ENCODE data around the gene EVA1A.

EVA1A gene

DNA sequence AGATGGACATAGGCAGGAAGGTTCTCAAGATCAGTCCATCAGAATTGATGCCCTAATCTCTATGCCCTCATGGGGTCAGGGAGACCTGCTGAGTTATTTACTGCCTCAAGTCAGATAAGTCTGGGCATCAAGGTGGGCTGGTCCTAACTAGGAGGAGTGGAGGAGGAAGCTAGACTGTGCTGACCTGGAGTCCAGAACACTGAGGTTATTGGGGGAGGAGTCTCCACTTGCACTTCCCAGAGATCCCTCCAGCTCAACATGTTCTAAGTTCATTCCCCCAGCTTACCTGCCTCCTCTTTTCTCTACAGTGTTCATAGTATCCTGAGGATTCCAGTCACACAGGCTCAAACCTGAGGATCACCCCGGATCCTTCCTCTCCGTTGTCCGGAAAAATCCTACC is 19.3 kb downstream of the EVA1A start:
- DNase-seq (ENCODE audit: low read depth in 2 of 2), result no peak

DNA sequence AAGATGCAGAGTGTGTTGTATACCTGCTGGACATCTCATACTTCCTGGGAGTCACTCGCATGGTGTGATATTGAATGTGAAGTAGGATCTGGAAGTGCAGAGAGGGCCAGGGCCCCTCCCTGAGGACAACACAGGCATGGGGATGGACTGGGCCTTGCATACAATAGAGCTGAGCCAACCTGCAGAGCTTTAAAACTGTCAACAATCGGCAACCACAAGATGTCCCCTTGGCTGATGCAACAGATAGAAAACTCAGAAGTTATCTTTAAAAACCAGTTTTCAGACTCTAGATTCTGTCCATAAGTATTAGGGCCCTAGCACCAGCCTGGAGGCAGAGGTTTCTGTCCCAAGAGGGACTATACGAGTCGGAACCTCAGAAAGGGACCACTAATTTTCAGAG is 19.7 kb downstream of the EVA1A start:
- no peak for DNase-seq (ENCODE audit: low read depth in 2 of 2)

DNA sequence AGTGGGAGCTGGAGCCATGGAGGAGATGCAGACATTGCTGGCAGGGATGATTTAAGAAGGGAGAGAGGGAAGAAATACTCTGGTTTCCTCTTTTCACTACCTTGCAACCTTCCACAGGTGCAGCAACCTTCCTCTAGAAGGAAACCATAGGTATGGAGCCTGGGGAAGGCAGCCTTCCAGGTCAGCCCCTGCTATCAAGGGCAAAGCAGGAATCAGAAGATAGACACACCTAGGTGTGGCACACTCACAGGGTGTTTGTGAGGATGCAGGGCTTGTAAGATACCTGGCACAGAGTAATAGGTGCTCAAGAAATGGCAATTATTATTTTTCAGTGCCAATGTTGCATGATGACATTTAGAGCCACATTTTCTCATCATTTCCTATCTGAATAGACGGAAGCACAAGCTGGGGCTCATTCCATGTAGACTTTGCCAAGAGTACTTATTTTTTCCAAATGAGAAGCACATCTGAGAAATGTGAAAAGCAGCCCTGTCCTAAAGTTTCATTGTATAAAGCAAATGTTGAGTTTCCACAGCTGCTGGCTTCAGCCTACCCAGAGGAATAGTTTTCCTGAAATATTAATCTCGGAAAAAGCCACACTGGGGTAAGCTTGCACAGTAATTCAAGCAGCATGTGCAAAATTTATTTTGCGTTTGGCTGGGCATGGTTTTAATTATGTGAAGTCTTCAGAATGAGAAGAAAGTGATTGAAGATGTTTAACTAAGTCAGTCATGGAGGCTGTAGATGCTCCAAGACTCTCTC is 20.6 kb downstream of the EVA1A start:
- no peak for DNase-seq (ENCODE audit: low read depth in 2 of 2)

DNA sequence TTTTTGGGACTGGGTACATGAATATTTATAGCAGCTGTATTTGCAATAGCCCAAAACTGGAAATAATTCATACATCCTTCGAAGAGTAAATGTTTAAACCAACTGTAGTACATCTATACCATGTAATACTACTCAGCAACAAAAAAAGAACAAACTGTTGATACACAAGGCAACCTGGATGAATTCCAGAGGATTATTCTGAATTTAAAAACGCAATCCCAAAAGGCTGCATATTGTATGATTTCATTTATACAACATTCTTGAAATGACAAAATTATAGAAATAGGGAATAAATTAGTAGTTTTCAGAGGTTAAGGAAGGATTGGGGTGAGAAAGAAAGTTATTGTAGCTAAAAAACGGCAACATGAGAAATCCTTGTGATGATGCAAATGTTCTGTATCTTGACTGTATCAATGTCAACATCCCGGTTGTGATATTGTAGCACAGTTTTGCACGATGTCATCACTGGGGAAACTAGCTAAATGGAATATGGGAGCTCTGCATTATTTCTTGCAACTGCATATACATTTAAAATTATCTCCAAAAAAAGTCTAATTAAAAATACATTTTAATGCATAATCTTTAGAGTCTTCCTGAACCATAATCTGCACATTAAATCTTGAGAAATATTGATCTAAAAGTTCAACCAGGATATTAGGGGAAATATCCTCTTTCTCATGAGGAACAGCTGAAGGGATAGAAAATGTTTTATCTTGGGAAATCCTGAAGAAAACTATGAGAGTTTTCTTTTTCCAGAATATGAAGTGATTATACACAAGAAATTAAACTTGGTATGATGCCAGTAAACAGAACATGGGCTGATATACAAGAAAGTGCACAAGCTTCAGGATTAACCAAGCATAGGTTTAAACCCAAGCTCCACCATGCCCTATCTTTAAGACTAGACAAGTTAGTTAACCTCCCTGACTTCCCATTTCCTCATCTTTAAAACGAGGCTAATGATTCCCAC is 21.9 kb downstream of the EVA1A start:
- no peak for DNase-seq (ENCODE audit: low read depth in 2 of 2)

DNA sequence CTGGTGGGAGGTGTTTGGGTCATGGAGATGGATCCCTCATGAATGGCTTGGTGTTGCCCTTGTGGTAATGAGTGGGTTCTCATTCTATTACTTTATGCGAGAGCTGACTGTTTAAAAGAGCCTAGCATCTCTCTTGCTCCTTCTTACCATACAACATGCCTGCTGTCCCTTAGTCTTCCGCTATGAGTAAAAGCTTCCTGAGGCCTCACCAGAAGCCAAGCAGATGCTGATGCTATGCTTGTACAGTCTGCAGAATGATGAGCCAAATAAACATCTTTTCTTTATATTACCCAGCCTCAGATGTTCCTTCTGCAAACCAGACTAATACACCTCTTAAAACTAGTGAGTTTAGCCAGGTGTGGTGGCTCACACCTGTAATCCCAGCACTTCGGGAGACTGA is 23.1 kb downstream of the EVA1A start:
- DNase-seq (ENCODE audit: low read depth in 2 of 2), result no peak

DNA sequence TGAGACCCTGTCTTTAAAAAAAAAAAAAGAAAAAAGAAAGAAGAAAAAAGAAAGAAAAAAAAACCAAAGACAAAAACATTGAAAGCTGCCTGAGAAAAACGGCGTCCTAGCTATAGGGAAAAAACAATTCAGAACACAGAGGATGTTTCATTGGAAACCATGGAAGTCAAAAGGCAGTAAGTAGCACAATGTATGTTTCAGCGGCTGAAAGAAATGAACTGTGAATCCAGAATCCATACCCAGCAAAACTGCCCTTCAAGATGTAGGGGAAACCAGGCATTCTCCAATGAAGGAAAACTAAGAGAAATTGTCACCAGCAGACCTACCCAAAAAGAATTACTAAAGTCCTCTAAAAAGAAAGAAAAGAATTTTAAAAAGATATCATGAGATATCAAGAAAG is 27.6 kb downstream of the EVA1A start:
- no peak for DNase-seq (ENCODE audit: low read depth in 2 of 2)

DNA sequence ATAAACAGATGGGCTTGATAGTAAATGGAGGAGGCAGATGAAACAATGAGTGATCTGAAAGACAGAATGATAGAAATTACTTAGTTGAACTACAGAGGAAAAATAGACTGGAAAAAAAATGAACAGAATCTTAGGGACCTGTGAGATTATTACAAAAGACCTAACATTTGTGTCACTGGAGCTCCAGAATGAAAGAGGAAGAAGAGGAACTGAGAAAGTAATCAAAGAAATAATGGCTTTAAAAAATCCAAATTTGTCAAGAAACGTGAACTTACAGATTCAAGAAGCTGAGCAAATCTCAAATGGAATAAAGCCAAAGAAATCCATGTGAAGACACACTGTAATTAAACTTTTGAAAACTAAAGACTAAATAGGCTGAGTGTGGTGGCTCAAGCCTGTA is 28.3 kb downstream of the EVA1A start:
- no peak for DNase-seq (ENCODE audit: low read depth in 2 of 2)

DNA sequence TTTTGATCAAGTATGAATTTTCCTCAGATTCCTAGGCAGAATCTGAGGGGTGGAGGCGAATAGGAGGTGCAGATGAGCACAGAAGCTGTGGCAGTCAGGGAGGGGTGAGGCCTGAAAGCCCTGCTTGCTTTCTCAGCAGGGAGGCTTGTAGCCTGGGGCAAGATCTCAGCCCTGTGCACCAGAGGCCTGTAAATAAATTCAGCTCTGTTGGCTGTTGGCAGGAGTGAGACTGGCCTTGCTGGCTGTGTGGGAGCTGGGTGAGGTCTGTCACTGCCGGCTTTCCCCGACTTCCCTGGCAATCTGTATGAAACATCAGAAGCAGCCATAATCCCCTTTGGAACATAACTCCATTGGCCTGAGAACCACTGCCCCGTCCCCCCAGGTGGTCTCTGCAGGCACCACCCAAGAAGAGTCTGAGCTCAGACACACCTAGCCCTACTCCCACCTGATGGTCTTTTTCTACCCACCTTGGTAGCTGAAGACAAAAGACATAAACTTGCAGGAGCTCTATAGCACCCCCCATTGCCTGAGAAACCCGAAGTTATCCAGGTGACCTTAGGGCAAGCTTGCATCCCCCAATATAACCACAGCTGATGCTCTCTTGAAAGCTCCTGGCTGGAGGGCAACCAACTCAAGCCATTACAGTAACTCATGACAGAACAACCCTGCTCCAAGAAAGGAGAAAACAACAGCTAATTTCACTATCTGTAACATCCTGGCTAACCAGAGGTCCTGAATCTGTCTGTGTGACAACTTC is 32.3 kb downstream of the EVA1A start:
- DNase-seq (ENCODE audit: low read depth in 2 of 2), result no peak

DNA sequence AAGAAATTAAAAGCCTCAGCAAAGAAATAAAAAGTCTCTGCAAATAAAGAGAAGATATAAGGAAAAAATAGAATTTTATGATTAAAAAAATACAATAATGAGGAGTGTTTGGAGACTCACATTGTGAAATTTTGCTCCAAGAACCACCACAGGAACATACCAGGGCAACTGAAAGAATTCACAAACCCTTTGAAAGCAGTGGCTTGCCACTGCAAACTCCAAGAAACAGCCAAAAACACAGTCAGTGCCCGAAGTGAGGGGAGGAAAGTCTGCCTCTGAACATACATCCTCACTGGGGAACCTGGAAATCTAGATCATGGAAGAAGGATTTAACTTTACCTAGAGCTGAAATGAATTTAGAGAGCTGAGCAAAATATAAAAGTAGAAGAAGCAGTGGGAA is 33.1 kb downstream of the EVA1A start:
- DNase-seq (ENCODE audit: low read depth in 2 of 2), result no peak

DNA sequence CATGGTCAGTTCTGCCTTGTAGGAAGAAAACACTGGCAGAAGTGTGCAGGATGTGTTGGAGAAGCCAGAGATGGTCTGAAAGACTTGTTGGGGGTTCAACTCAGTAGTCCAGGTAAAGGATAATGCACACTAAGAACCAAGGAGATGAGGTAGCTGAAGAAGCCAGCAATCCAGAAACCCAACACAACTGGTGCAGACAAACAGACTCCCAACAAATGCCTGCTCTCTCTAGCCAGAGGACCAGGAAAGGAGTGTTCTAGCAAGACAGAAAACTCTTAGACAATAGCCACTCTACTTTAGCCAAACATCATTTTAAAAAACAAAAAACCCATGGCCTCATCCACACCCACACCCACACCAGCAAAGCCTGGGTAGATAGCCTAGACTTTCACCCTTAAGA is 33.9 kb downstream of the EVA1A start:
- DNase-seq (ENCODE audit: low read depth in 2 of 2), result no peak

DNA sequence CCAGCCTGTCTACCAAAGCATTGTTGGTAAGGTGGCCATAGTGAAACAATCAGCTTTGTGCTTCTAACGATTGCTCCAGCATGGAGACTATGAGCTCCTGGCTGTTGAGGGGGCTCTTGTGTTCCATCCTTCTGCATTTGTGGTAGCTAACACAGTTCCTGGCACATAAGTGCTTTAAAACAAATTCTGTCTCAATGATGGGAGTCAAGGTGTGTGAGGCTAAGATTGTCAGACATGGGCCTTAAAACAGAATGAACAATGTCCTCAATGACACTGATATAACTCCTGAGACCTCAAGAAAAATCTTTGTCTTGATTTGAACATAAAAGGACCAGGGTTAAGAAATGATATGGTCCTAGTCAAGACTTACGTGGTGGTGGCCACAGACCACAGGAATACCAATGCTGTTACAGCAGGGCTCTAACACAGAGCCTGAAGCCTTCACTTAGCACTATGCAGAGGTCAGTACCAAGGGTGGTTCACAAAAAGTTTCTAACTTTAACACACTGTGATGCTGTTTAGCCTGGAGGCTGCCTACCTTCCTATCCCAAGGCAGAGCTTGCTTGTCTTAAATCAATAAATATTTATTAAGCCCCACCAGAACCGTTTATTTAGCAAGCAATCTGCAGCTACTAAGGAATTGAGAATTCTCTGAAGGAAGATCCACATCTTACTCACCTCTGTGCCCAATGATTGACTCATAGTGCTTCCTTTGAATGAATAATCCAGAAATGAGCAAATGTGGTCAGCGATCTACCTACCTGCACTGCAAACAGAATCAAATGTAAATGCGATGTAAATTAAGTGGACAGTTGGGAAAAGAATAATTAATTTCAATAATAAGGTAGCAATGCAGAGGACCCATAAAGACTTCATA is 35.1 kb downstream of the EVA1A start:
- DNase-seq (ENCODE audit: low read depth in 2 of 2), result no peak

DNA sequence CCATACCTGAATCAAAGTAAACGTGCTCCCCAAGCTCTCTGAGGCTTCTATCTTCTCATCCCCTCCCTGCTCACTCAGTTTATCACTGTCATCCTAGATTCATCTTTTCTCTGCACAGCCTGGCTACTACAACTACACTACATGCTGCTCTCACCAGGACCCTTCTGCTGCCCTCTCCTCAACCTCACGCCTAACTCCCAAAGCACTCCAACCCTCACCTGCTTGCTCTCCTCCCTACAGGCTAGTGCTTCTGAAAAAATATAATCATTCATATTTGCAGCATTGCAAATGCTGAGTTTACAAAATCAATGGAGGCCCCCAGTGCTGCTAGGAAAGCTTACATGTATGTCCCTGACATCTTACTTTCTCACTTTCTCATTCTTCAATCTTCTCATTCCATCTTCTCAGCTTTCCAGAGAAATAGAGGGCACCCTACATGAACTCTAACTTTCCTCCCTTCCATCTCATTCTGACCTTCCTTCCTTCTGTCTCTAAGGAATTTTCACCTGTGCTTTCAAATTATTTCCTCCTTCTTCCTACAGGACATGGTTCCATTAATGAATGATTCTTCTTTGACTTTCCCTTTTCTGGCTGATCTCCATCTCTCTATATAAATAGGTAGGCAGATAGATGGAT is 36.3 kb downstream of the EVA1A start:
- no peak for DNase-seq (ENCODE audit: low read depth in 2 of 2)

DNA sequence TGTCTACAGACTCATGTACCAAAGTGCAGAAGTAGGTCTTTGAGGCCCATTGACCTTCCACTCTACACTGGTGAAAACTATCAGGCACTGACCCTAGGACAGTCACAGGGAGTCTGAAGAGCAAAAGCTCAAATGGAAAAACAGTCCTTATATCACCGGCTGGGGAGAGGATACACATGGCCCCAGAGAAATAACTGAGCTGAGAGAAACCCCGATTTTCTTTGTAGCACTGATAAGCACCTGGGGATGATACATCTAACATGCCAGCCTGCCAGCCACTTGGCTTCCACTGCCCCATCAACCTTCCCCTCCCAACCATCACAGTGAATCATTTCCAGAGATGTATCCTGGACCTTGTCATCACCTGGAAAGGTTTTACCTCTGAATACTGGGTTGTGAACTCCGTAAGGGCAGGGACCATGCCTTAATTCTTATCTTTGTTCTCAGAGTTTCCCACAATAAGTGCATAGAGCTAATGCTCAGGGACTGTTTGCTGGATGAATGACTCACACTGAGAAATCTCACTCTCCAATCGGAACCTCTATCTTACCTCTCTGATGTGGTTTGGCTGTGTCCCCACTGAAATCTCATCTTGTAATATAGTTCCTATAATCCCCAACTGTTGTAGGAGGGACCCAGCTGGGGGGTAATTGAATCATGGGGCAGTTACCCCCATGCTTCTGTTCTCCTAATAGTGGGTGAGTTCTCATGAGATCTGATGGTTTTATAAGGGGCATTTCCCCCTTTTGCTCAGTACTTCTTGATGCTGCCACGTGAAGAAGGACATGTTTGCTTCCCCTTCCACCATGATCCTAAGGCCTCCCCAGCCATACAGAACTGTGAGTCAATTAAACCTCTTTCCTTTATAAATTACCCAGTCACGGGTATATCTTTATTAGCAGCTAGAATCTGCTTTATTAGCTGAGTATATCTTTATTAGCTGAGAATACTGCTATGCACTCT is 37.1 kb downstream of the EVA1A start:
- DNase-seq (ENCODE audit: low read depth in 2 of 2), result no peak

DNA sequence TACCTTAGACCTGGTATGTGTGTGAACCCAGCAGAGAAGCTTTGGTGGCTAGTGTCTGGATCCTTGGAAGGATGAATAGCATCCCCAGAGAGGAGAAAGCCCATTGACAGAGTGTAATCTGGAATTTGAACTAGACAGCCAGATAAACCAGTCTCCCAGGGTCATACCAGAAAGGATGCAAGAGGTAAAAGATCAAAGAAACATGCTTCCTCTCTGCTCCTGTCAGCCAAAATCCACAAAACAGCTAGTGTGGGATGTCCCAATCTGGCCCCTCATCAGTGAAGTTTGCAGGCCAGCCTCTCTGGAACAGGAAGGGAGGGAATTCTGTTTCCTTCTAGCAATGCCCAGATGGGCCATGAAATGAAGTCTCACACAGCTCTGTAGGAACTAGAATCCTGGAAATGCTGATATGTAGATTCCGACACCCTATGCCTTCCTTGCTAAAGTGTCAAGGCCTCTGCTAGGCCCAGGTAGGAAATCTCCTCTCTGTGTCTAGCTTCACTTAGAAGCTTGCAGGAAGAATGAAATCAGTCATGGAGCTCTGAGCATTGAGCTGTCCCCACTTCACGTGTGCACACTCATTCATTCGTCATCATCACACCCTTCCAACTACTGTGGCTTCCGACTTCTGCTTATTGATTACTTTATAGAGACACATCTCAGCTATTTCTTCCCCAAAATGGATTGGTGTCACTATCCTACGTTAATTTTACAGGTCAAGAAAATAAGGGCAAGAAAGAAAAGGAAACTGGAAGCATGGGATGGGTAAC is 38.0 kb downstream of the EVA1A start:
- DNase-seq (ENCODE audit: low read depth in 2 of 2), result no peak

DNA sequence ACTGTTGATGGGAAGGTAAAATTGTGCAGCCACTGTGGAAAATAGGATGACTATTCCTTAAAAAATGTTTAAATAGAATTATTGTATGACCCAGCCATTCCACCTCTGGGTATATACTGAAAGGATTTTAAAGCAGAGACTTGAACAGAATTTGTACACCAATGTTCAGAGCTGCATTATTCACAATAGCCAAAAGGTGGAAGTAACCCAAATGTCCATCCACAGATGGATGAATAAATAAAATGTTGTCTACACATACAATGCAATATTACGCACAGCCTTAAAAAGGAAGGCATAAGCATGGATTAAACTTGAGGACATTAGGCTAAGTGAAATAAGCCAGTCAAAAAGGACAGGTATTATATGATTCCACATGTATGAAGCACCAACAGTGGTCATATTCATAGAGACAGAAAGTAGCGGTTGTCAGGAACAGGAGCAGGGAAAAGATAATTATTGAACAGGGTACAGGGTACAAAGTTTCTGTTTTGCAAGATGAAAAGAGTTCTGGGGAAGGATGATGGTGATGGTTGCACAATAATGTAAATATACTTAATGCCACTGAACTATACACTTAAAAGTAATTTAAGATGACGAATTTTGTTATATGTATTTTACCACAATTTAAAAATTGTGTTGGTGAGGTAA is 39.4 kb downstream of the EVA1A start:
- DNase-seq (ENCODE audit: low read depth in 2 of 2), result no peak

DNA sequence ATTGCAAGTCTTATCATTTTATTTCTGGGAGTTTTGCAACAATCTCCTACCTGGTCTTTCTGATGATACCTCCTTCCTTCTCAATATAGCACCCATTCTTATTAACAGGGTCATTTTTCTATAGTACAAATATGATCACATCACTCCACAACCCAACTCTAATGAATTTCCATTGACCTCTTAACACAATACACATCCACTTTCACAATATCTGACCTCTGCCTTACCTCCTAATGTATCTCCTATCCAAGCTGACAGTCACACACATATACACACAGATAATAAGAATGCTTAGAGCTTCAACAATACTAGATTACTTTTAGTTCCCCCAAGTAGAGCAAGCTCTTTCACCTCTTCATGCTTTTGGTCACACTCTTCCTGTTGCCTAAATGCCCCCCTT is 40.9 kb downstream of the EVA1A start:
- DNase-seq (ENCODE audit: low read depth in 2 of 2), result no peak

DNA sequence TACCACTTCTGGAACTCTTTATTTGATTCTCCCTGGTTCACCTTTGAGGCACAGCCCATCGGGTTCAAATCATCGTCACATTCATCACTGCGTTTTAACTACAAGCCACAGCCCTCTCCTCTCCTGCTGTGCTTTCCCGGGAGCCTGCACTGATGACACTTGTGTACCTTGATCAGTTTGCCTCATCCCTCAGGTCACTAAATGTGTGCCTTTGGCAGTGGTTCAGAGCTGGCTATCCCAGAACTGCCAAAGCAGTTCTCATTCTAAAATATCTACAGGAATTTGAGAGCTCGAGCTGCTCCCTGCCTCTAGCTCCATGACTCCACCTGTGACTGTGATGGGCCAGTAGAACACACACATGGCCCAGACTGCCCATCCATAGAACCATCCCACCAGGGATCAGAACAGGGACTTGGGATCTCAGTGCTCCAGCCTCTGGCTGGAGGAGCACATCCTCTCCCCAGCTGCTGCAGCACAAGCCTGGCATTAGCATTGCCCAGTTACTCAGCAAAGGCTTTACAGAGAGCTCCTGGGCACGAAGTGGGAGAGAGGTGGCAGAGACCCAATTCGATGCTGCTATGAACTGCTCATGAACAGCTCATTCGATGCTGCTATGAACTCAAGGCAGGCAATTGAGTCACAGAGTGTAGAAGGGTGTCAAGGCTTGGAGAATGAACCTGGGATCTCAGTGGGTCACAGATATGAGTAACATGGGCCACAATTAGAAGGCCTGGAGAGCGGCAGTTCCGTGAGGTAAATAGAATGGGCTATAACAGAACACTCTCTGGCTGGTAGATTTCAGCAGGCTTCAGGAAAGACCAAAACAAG is 41.9 kb downstream of the EVA1A start:
- DNase-seq (ENCODE audit: low read depth in 2 of 2), result no peak

Measured in stimulated activated CD8-positive, alpha-beta memory T cell treated with anti-CD3 and anti-CD28 coated beads, Interleukin-7, amount 100 ng/mL, for 1 hour (primary cell).